Body of pancreas (tissue), 4 donors: ENCODE measurements around the gene RUFY1.

Experiments
- POLR2A ChIP-seq, 3 donors: fragments of 450-650 bp; IDR thresholded peaks; one replicate each; pipeline ENCODE4 v1.6.1; 2016; ENCODE audit warnings: antibody characterized with exemption in 3 of 3, mild to moderate bottlenecking in 2 of 3
- TF ChIP-seq, protein P1 (sequence below), 7 experiments: fragments of 450-650 bp in 4 of 7; fragments of 200-600 bp in 3 of 7; sonication (generic) in 3 of 7; IDR thresholded peaks; one replicate each; pipeline ENCODE4 v1.5.1; 2016 to 2019; ENCODE audit warnings: antibody characterized with exemption in 7 of 7

DNA sequence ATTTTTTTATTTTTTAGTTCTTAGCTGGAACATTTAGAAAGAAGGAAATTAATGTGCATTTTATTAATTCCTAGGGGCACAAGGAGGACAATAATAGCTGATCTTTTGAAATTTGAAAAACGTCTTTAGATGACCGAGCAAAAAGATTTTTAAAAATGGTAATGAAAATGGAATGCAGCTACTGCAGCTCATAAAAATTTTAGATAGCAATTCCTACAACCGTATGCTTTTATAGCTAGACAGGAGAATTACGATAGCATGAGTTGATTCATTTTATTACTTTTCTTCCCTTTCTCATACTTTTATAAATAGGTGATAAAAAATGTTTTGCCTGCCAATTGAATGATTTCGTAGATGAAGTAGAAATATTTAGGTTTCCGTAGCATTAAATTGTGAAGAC lies 13.7 kb upstream of the RUFY1 start:
- TF ChIP-seq, protein P1, sequence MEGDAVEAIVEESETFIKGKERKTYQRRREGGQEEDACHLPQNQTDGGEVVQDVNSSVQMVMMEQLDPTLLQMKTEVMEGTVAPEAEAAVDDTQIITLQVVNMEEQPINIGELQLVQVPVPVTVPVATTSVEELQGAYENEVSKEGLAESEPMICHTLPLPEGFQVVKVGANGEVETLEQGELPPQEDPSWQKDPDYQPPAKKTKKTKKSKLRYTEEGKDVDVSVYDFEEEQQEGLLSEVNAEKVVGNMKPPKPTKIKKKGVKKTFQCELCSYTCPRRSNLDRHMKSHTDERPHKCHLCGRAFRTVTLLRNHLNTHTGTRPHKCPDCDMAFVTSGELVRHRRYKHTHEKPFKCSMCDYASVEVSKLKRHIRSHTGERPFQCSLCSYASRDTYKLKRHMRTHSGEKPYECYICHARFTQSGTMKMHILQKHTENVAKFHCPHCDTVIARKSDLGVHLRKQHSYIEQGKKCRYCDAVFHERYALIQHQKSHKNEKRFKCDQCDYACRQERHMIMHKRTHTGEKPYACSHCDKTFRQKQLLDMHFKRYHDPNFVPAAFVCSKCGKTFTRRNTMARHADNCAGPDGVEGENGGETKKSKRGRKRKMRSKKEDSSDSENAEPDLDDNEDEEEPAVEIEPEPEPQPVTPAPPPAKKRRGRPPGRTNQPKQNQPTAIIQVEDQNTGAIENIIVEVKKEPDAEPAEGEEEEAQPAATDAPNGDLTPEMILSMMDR (IDR thresholded peaks at IDR 0.05): no peak
- TF ChIP-seq POLR2A (IDR thresholded peaks at IDR 0.05): no peak
